ENCODE measurements around the gene TGFBR2.

DNA sequence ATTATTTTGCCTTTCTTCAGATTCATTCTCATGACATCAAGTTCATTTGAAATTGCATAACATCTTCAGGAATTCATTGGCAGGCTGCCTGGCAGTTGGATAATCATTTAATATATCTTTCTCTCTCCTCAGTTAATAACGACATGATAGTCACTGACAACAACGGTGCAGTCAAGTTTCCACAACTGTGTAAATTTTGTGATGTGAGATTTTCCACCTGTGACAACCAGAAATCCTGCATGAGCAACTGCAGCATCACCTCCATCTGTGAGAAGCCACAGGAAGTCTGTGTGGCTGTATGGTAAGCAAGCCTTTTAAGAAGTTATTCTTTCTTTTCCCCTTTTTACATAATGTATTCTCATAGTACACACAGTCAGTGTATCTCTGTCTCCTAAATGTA, 38.2 kb downstream of the TGFBR2 start:
- TF ChIP-seq POLR2AphosphoS5 (IDR thresholded peaks at IDR 0.05) (peak in 1 of 3 donors; percentile 84), POLR2A (IDR thresholded peaks at IDR 0.05) (no peak)
- TF ChIP-seq, protein P1, sequence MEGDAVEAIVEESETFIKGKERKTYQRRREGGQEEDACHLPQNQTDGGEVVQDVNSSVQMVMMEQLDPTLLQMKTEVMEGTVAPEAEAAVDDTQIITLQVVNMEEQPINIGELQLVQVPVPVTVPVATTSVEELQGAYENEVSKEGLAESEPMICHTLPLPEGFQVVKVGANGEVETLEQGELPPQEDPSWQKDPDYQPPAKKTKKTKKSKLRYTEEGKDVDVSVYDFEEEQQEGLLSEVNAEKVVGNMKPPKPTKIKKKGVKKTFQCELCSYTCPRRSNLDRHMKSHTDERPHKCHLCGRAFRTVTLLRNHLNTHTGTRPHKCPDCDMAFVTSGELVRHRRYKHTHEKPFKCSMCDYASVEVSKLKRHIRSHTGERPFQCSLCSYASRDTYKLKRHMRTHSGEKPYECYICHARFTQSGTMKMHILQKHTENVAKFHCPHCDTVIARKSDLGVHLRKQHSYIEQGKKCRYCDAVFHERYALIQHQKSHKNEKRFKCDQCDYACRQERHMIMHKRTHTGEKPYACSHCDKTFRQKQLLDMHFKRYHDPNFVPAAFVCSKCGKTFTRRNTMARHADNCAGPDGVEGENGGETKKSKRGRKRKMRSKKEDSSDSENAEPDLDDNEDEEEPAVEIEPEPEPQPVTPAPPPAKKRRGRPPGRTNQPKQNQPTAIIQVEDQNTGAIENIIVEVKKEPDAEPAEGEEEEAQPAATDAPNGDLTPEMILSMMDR (IDR thresholded peaks at IDR 0.05 in 8 of 11, conservative IDR thresholded peaks at IDR 0.05 in 3 of 11): no peak
